Naive thymus-derived CD4-positive, alpha-beta T cell (primary cell): Measurements from ENCODE around the gene TSPYL2. TPM values are rescaled to one million over a fixed set of nuclear protein-coding genes. Genes with fewer than 3 reads are reported as not detected.

Experiments used
- ATAC-seq: fragments of 150-1000 bp; cut with Tn5 transposase; 2 replicates; pipeline ENCODE4 v1.10.0; 2021; ENCODE audit warnings: mild to moderate bottlenecking, moderate library complexity
- CTCF ChIA-PET: fragments of 350-600 bp; sonication (Branson Sonifier 250); formaldehyde crosslinking; loops from one replicate; lab custom pipeline; 2021; ENCODE audit warnings: antibody characterized with exemption; lab: Charles Lee
- POLR2A ChIA-PET: fragments of 350-600 bp; sonication (Branson Sonifier 250); formaldehyde crosslinking; loops from one replicate; lab custom pipeline; 2021; ENCODE audit warnings: antibody characterized with exemption, inconsistent platforms; lab: Charles Lee
- DNase-seq, 9 donors: peaks; one replicate each; pipeline versions ENCODE4 v3.0.0 to v3.0.0-alpha.2; 2020 to 2022; ENCODE audit warnings: mixed read lengths in 1 of 9
- H3K27ac ChIP-seq: one replicate; pipeline ENCODE4 v1.7.0; 2013; ENCODE audit warnings: mild to moderate bottlenecking, low read depth, low read length, moderate library complexity
- H3K27me3 ChIP-seq, 2 donors: one replicate each; pipeline ENCODE4 v1.7.0; 2013; ENCODE audit warnings: low read length in 2 of 2, mild to moderate bottlenecking in 2 of 2, moderate library complexity in 2 of 2; ENCODE audit not compliant: control insufficient read depth in 2 of 2, insufficient read depth in 2 of 2
- H3K36me3 ChIP-seq, 3 experiments: 1 replicate in 2 of 3; 2 replicates in 1 of 3; pipeline ENCODE4 v1.7.0; 2013; ENCODE audit warnings: low read length in 3 of 3, mild to moderate bottlenecking in 3 of 3, moderate library complexity in 1 of 3; ENCODE audit not compliant: insufficient read depth in 3 of 3, control insufficient read depth in 2 of 3
- H3K4me1 ChIP-seq, 2 donors: one replicate each; pipeline ENCODE4 v1.7.0; 2013; ENCODE audit warnings: low read length in 2 of 2, mild to moderate bottlenecking in 2 of 2, moderate library complexity in 1 of 2; ENCODE audit not compliant: control insufficient read depth in 2 of 2, insufficient read depth in 2 of 2
- H3K4me3 ChIP-seq: 2 replicates; pipeline ENCODE4 v1.7.0; 2013; ENCODE audit warnings: mild to moderate bottlenecking, low read length
- H3K9me3 ChIP-seq, 3 experiments: 1 replicate in 2 of 3; 2 replicates in 1 of 3; pipeline ENCODE4 v1.7.0; 2013; ENCODE audit warnings: low read length in 3 of 3; ENCODE audit not compliant: control insufficient read depth in 2 of 3
- H3K27ac Mint-ChIP-seq, 9 donors: one replicate each; pipeline ENCODE4 v1.8.0; 2020 to 2022; ENCODE audit warnings: mixed read lengths in 9 of 9, mild to moderate bottlenecking in 8 of 9, moderate library complexity in 5 of 9, inconsistent platforms in 2 of 9
- H3K27me3 Mint-ChIP-seq, 5 donors: one replicate each; pipeline ENCODE4 v1.8.0; 2021 to 2022; ENCODE audit warnings: mixed read lengths in 5 of 5, mild to moderate bottlenecking in 1 of 5
- H3K36me3 Mint-ChIP-seq, 5 donors: one replicate each; pipeline ENCODE4 v1.8.0; 2020 to 2022; ENCODE audit warnings: mixed read lengths in 5 of 5, mild to moderate bottlenecking in 3 of 5, inconsistent platforms in 1 of 5
- H3K4me1 Mint-ChIP-seq, 7 donors: one replicate each; pipeline ENCODE4 v1.8.0; 2020 to 2022; ENCODE audit warnings: mixed read lengths in 7 of 7, mild to moderate bottlenecking in 3 of 7, inconsistent platforms in 1 of 7
- H3K4me3 Mint-ChIP-seq, 10 donors: one replicate each; pipeline ENCODE4 v1.8.0; 2020 to 2022; ENCODE audit warnings: mild to moderate bottlenecking in 10 of 10, mixed read lengths in 10 of 10, moderate library complexity in 6 of 10, inconsistent platforms in 2 of 10
- H3K9me3 Mint-ChIP-seq, 11 donors: one replicate each; pipeline ENCODE4 v1.8.0; 2020 to 2022; ENCODE audit warnings: mixed read lengths in 11 of 11, mild to moderate bottlenecking in 4 of 11, inconsistent platforms in 1 of 11, moderate library complexity in 1 of 11
- intact Hi-C, 2 donors: fragments of 100-400 bp; cut with micrococcal nuclease; formaldehyde crosslinking; loops; one replicate each; pipeline ENCODE4 v1.15.1; 2023
- polyA plus RNA-seq, 2 donors: library from polyadenylated mRNA; unstranded; fragments of 300-500 nt; fragmentation: Illumina TruSeq; gene quantifications; one replicate each; pipeline ENCODE4 v1.2.3, GENCODE V29; 2021
- total RNA-seq, 6 experiments: library from RNA in 5 of 6; stranded (reverse) in 5 of 6; gene quantifications; 1 replicate in 5 of 6; 2 replicates in 1 of 6; pipeline ENCODE4 v1.2.3 and lab custom pipeline; 2021 to 2026

Gene TSPYL2
- total RNA-seq (100 to 1,000 TPM in 4 of 5 experiments, 10 to 100 TPM in 1; 23.4 to 239 (median 166) TPM), polyA plus RNA-seq (10 to 100 TPM; 21.9 to 40.9 TPM), total RNA-seq (lab: John Stamatoyannopoulos, UW) (1,148 reads per million, percentile 99 among the genes with 10 or more reads in this experiment)

DNA sequence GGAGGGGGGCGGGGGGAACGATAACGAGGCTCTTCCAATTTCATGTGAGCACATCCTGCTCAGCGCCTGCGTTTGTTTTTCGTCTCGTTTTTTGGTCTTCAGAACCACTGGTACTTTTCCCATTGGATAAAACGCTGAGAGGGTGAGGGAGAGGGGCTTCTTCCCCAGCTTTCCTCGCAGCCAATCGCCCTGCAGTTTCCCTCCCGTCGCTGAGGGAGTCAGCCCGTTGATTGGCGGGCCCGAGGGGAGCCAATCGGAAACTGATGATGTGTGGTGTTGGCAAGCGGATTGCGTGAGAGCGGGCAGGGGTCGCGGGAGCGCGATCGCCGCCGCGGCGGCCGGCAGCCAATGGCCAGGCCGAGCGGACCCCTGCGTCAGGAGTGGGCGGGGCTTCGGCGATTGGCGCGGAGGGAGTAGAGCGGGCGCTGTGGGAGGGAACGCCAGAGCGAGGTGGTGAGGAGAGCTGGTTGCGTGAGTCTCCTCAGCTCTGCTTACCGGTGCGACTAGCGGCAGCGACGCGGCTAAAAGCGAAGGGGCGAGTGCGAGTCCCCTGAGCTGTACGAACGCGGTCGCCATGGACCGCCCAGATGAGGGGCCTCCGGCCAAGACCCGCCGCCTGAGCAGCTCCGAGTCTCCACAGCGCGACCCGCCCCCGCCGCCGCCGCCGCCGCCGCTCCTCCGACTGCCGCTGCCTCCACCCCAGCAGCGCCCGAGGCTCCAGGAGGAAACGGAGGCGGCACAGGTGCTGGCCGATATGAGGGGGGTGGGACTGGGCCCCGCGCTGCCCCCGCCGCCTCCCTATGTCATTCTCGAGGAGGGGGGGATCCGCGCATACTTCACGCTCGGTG, at the start of gene TSPYL2:
Gene TSPYL2, plus strand, starts transcription at position 443 of the 848 bp plus-strand sequence. Its CDS starts 132 bp downstream, at position 575.
- Histone ChIP-seq H3K4me3 (peak within 1 kb of the TSS; percentile 64), H3K9me3 (no peaks in the 10 kb centered on the region), H3K4me1 (peaks cover 0 to 12% of the 10 kb centered on the region in 2 donors), H3K27me3 (no peaks in the 10 kb centered on the region), H3K27ac (peak within 1 kb of the TSS; percentile 85), H3K36me3 (peaks cover 0 to 25% (median 5%) of the 10 kb centered on the region in 3 experiments)
- ATAC-seq (peak; percentile 91), DNase-seq (peak; percentile 83 to 96 (median 93))
- CTCF ChIA-PET, result interaction anchor here (0.6 to 1.0 kb wide), 2 partner anchors 10 to 230 kb away, joined by 3 read pairs; no protein-coding TSS in a partner anchor
- POLR2A ChIA-PET, result interaction anchor here (0.7 to 3.3 kb wide), 12 partner anchors 9 to 1918 kb away, joined by 3 to 42 read pairs (median 4); partner anchors contain the start of genes APEX2, FAM120C, KANTR and KDM5C
- Mint-ChIP-seq H3K4me1 (peaks cover 25 to 47% (median 38%) of the 10 kb centered on the region in 7 donors), H3K36me3 (peaks cover 0 to 12% (median 6%) of the 10 kb centered on the region in 5 donors), H3K27me3 (peaks cover 0 to 3% (median 0%) of the 10 kb centered on the region in 5 donors), H3K4me3 (peak within 1 kb of the TSS; percentile 87 to 98 (median 92)), H3K9me3 (peaks cover 0 to 9% (median 0%) of the 10 kb centered on the region in 11 donors), H3K27ac (peak within 1 kb of the TSS; percentile 96 to 99 (median 97))
- intact Hi-C loops, result loop anchor here (1.0 to 10.0 kb wide), 8 partner anchors 7 to 1555 kb away; partner anchors contain the start of genes RIBC1 (in 2 of the 2), SMC1A (in 2 of the 2) and HUWE1 (in 1 of the 2)

- peaks cover 5 to 12% (median 10%) of the 10 kb centered on the region in 5 donors for H3K27me3 Mint-ChIP-seq
- no peaks in the 10 kb centered on the region for H3K27me3 ChIP-seq
- no peaks in the 10 kb centered on the region for H3K9me3 ChIP-seq
- ATAC-seq, result no peak
- H3K36me3 ChIP-seq, result no peaks in the 10 kb centered on the region
- ChIA-PET POLR2A (no interaction called here), CTCF (no interaction called here)
- no peaks in the 10 kb centered on the region for H3K36me3 Mint-ChIP-seq
- no peak for DNase-seq
- no peaks in the 10 kb centered on the region for H3K4me1 ChIP-seq
- no peak overlapping the region for H3K4me3 ChIP-seq
- H3K27ac Mint-ChIP-seq, result no peak overlapping the region
- H3K4me1 Mint-ChIP-seq, result no peaks in the 10 kb centered on the region
- H3K4me3 Mint-ChIP-seq, result no peak overlapping the region
- no peak overlapping the region for H3K27ac ChIP-seq
- no peaks in the 10 kb centered on the region for H3K9me3 Mint-ChIP-seq
- intact Hi-C loops, result no loop called here
Measured at GRCh38 chrX:53036149-53036548, 46.0 kb upstream of the TSPYL2 start.

DNA sequence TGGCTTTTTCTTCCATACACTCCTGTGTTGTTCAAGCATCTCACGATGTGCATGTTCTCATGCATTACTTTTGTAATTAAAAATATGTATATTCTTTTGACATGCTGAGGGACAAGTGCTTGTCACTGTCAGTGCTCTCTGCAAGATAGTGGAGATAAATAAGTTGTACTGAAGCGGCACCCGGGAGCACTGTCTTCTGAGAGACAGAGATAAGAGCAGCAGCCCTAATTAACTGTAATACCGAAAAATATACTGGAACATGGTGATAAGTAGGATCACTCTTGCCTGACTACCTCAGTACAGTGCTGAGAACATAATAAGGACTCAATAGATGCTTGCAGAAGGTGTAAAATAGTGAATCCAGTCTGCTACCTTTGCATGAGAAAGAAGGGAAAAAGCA, 42.9 kb upstream of the TSPYL2 start:
- DNase-seq, result no peak
- no peaks in the 10 kb centered on the region for H3K27me3 ChIP-seq
- H3K36me3 ChIP-seq, result no peaks in the 10 kb centered on the region
- ChIA-PET POLR2A (no interaction called here), CTCF (no interaction called here)
- H3K27ac ChIP-seq, result no peak overlapping the region
- no peaks in the 10 kb centered on the region for H3K4me1 Mint-ChIP-seq
- intact Hi-C loops, result no loop called here
- no peak overlapping the region for H3K4me3 ChIP-seq
- no peak overlapping the region for H3K27ac Mint-ChIP-seq
- ATAC-seq, result no peak
- H3K4me3 Mint-ChIP-seq, result no peak overlapping the region
- H3K9me3 ChIP-seq, result no peaks in the 10 kb centered on the region
- no peaks in the 10 kb centered on the region for H3K4me1 ChIP-seq
- H3K9me3 Mint-ChIP-seq, result no peaks in the 10 kb centered on the region
- peaks cover 5 to 12% (median 10%) of the 10 kb centered on the region in 5 donors for H3K27me3 Mint-ChIP-seq
- H3K36me3 Mint-ChIP-seq, result no peaks in the 10 kb centered on the region

- H3K27me3 Mint-ChIP-seq, result peaks cover 0 to 8% (median 4%) of the 10 kb centered on the region in 5 donors
- peaks cover 0 to 4% (median 0%) of the 10 kb centered on the region in 7 donors for H3K4me1 Mint-ChIP-seq
- H3K36me3 ChIP-seq, result no peaks in the 10 kb centered on the region
- DNase-seq (no peak), ATAC-seq (no peak)
- intact Hi-C loops, result no loop called here
- POLR2A ChIA-PET, result no interaction called here
- H3K9me3 Mint-ChIP-seq, result no peaks in the 10 kb centered on the region
- H3K27ac Mint-ChIP-seq, result no peak overlapping the region
- no peaks in the 10 kb centered on the region for H3K9me3 ChIP-seq
- no peak overlapping the region for H3K4me3 ChIP-seq
- CTCF ChIA-PET, result no interaction called here
- no peaks in the 10 kb centered on the region for H3K36me3 Mint-ChIP-seq
- H3K27ac ChIP-seq, result no peak overlapping the region
- H3K27me3 ChIP-seq, result no peaks in the 10 kb centered on the region
- no peaks in the 10 kb centered on the region for H3K4me1 ChIP-seq
- no peak overlapping the region for H3K4me3 Mint-ChIP-seq
Measured at GRCh38 chrX:53044995-53045394, 37.2 kb upstream of the TSPYL2 start.

- H3K27me3 Mint-ChIP-seq, result peaks cover 0 to 8% (median 0%) of the 10 kb centered on the region in 5 donors
- Histone ChIP-seq H3K9me3 (no peaks in the 10 kb centered on the region), H3K4me3 (no peak overlapping the region), H3K4me1 (no peaks in the 10 kb centered on the region), H3K27ac (no peak overlapping the region), H3K27me3 (no peaks in the 10 kb centered on the region), H3K36me3 (no peaks in the 10 kb centered on the region)
- no peaks in the 10 kb centered on the region for H3K36me3 Mint-ChIP-seq
- intact Hi-C loops, result no loop called here
- DNase-seq, result no peak
- no peak overlapping the region for H3K4me3 Mint-ChIP-seq
- H3K4me1 Mint-ChIP-seq, result peaks cover 0 to 4% (median 0%) of the 10 kb centered on the region in 7 donors
- H3K9me3 Mint-ChIP-seq, result no peaks in the 10 kb centered on the region
- no peak for ATAC-seq
- H3K27ac Mint-ChIP-seq, result no peak overlapping the region
- POLR2A ChIA-PET, result no interaction called here
- CTCF ChIA-PET, result no interaction called here
Measured at GRCh38 chrX:53047228-53047627, 34.9 kb upstream of the TSPYL2 start.

- peaks cover 0 to 8% (median 0%) of the 10 kb centered on the region in 5 donors for H3K27me3 Mint-ChIP-seq
- H3K4me3 ChIP-seq, result no peak within 1 kb of the TSS
- no peak for DNase-seq
- H3K4me1 Mint-ChIP-seq, result peaks cover 0 to 4% (median 0%) of the 10 kb centered on the region in 7 donors
- H3K4me3 Mint-ChIP-seq, result peak within 1 kb of the TSS in 3 of 10 donors; percentile 5 to 33 (median 30)
- no peak within 1 kb of the TSS for H3K27ac Mint-ChIP-seq
- intact Hi-C loops, result no loop called here
- ATAC-seq, result no peak
- no peaks in the 10 kb centered on the region for H3K9me3 ChIP-seq
- no peaks in the 10 kb centered on the region for H3K9me3 Mint-ChIP-seq
- CTCF ChIA-PET, result no interaction called here
- no peak within 1 kb of the TSS for H3K27ac ChIP-seq
- no peaks in the 10 kb centered on the region for H3K36me3 Mint-ChIP-seq
- H3K4me1 ChIP-seq, result no peaks in the 10 kb centered on the region
- no peaks in the 10 kb centered on the region for H3K27me3 ChIP-seq
- H3K36me3 ChIP-seq, result no peaks in the 10 kb centered on the region
- POLR2A ChIA-PET, result no interaction called here
Measured at GRCh38 chrX:53048169-53049126, 33.7 kb upstream of the TSPYL2 start, which contains the start of gene GPR173. TSS of gene GPR173 (plus strand) at chrX:53048789. CDS start at chrX:53076622, 27,833 bp downstream.
